DMS53 treated with DMSO at 0.1 percent for 48 hours (cell line): ENCODE data around the gene CD36.
"Not testable (repeated sequence)": the region's sequence is repeated elsewhere in the genome, so short reads cannot be mapped to it uniquely, and the experiment has no call there.

Experiments used
- DNase-seq: peaks from one replicate; lab custom pipeline; 2025; ENCODE audit not compliant: unreplicated experiment; lab: John Stamatoyannopoulos, UW

The CD36 gene

GRCh38 chr7:80649011-80649410, 10.6 kb downstream of the CD36 start:
- DNase-seq = no peak

- no peak for DNase-seq
These were observed 11.6 kb downstream of the CD36 start for GRCh38 chr7:80650030-80650429.

DNA sequence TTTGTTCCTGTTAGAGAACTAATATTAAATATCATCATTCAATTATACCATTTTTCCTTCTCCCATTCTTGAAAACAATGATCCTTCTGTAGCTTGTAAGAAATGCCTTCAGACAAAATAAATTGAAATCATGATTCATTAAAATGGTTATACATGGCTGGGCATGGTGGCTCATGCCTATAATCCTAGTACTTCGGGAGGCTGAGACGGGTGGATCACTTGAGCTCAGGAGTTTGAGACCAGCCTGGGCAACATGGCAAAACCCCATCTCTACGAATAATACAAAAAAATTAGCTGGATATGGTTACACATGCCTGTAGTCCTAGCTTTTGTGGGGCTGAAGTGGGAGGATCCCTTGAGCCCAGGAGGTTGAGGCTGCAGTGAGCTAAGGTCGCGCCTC, 13.0 kb downstream of the CD36 start:
- DNase-seq = no peak

GRCh38 chr7:80653244-80653643, 14.8 kb downstream of the CD36 start:
- DNase-seq = no peak

DNA sequence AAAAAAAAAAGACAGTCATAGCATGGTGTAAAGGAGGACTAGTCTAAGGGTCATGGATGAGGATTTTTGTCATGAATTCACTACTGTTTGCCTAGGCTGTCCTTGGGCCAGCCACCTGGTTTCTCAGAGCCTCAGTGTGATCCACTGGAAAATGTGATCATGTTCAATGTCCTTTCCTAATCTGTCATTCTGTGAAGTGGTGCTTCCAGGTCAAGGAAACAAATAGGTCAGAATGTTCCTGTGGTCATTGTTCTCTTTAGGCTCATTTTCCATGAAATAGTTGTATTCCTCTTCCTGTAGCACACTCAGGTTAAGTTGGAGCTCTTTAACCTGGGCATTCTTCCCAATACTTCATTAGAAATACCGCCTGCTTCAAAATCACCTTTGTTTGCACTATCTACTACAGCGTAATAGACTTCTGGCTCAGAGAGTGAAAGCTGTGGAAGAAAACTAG, 16.5 kb downstream of the CD36 start:
- no peak for DNase-seq

GRCh38 chr7:80656029-80656428, 17.6 kb downstream of the CD36 start:
- DNase-seq = no peak

- DNase-seq = peak; percentile 14
These were observed 20.9 kb downstream of the CD36 start for GRCh38 chr7:80659120-80660055.

GRCh38 chr7:80660939-80661338, 22.5 kb downstream of the CD36 start:
- DNase-seq = no peak

- DNase-seq = no peak
These were observed 23.3 kb downstream of the CD36 start for GRCh38 chr7:80661729-80662128.

DNA sequence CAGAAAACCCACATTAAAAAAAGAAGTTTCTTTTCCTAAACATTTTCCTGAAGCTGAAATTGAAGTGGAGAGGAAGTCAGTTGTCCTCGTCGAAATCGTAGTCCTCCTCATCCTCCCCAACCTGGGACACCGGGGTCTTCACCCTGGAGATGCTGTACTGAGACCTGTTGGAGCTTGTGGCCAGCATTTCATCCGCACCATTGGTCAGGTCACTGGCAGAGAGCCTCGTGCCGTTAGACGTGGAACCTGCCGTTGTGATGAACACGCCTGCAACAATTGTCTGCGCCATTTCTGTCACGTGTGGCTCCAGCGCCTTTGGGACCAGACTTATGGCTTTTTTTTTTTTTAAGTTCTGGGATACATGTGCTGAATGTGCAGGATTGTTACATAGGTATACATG, 23.8 kb downstream of the CD36 start:
- no peak for DNase-seq

DNA sequence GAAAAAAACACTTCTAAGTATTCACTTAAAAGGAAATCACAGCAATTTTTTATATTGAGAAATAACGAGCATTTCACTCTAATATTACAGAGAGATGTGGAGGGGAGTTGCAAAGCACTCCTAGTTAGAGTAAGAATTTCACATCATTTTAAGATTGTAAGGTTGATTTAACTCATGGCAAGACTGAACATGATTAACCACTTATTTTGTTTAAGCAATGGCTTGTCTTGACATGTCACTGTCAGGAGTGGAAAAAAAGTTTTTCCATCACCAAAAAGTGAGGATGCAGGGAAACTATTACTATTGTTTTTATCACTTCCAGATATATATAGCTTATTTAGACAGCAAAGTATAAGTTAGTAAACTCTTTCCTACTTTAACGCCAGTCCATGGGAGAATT, 27.1 kb downstream of the CD36 start:
- DNase-seq = no peak

GRCh38 chr7:80666376-80666775, 27.9 kb downstream of the CD36 start:
- DNase-seq = no peak

DNA sequence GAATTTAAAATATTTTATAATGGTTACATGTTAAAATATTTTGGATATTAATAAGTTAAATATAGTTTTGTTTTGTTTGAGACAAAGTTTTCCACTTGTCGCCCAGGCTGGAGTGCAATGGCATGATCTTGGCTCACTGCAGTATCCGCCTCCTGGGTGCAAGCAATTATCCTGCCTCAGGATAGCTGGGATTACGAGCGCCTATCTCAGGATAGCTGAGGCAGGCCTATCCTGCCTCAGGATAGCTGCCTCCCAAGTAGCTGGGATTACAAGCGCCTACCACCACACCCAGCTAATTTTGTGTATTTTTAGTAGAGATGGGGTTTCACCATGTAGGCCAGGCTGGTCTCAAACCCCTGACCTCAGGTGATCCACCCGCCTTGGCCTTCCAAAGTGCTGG, 30.9 kb downstream of the CD36 start:
- not testable (repeated sequence) for DNase-seq

DNA sequence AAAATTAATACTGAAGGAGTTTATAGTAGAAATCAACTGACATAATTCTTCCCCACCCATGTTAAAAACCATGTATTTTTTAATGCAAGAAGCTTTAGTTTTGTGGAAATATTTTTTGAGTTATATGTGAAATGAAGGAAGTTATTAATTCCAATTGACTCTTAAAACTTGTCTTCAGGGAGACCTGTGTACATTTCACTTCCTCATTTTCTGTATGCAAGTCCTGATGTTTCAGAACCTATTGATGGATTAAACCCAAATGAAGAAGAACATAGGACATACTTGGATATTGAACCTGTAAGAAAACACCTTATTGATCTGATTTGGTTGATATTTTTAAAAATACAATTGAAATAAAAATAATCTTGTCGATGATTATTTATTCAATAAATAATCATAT, 33.3 kb downstream of the CD36 start:
- DNase-seq = no peak

DNA sequence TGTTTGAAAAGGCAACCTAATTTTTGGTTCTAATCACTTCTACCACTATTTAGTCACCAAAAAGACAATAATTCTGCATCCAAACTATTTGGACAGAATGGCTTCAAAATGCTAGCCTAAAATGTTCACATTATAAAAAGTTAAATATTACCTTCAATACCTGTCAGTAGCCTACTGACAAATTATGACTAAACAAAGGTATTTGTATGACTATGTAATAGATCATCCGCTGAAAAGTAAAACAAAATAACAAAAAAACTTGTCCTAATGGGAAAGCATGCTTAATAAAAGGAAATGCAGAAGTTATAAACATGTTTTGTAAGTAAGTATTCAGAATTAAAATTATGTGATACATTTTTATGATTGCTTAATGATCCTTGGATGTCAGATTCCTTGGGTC, 36.6 kb downstream of the CD36 start:
- no peak for DNase-seq

- no peak for DNase-seq
These were observed 38.0 kb downstream of the CD36 start for GRCh38 chr7:80676404-80676803.

DNA sequence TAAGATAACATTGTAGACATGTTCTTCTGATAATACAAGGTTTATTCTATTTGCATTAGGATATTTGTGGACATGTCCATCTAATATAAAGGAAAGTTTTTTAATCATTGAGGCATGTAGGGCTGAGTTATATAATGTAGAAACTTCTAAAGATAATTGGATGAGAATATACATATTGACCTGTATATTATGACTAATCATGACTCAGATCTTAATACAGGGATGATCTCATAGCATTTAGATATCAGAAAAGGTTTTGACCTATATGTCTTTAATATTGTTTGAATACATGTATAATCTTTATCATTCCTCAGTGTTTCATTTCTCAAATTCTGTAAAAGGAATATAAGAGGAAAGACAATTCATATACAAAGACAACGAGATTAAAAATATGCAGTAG, 39.2 kb downstream of the CD36 start:
- no peak for DNase-seq

- DNase-seq = no peak
These were observed 40.3 kb downstream of the CD36 start for GRCh38 chr7:80678707-80679106.

GRCh38 chr7:80679921-80680907, 41.8 kb downstream of the CD36 start:
- DNase-seq = no peak

DNA sequence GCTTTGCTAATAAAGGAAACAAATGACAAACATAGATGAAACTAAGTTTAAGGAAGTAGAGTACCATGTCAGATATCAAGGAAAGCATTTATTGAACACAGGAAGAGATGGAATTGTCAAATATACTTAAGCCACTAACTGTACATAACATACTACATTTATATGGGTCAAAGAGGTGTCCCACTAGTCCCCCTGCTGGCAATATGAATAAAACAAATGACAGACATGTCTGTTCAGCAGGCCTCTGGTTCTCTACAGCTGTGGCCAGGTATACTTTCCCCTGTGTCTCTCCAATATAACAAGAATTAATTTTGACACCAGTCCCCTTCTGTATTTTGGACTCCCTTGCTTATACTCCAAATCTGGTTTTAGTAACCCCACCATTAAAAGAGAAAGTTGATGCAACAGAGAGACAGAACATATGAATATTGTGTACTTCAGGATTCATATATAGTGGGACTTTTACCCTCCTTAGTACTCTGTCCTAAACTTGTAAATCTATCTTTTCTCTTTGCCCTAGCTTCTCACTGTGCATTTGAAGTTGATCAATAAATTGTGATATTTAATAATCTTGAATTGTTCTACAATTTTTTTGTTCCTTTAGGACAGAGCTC, 42.9 kb downstream of the CD36 start:
- DNase-seq = peak; percentile 66

DNA sequence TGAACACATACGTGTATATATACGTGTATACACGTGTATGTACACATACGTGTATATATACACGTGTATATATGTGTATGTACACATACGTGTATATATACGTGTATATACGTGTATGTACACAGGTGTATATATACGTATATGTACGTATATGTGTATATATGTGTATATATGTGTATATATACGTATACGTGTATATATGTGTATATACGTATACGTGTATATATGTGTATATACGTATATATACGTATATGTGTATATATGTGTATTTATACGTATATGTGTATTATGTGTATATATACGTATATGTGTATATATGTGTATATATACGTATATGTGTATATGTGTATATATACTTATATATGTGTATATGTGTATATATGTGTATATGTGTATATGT, 44.3 kb downstream of the CD36 start:
- DNase-seq = no peak
